ENCODE results near the gene SPTY2D1.

GRCh38 chr11:18563090-18563730 is 70.9 kb downstream of the SPTY2D1 start:
- TF ChIP-seq CTCF (conservative IDR thresholded peaks at IDR 0.05; ENCODE audit: low read length) (no peak), EZH2phosphoT487 (IDR thresholded peaks at IDR 0.05; ENCODE audit: borderline replicate concordance, low read depth, low read length) (no peak)
